Hepatocyte (in vitro differentiated cells): ENCODE results near the gene DACT3.

Source experiments
- CTCF ChIP-seq: fragments of 200-600 bp; sonication (generic); IDR thresholded peaks from 2 replicates; pipeline ENCODE4 v1.5.1; 2016; ENCODE audit warnings: antibody characterized with exemption, mild to moderate bottlenecking; ENCODE audit not compliant: poor library complexity
- EZH2 ChIP-seq: fragments of 200-600 bp; sonication (generic); IDR thresholded peaks from 2 replicates; pipeline ENCODE4 v1.6.1; 2016; ENCODE audit warnings: antibody characterized with exemption, mild to moderate bottlenecking, borderline replicate concordance
- EZH2phosphoT487 ChIP-seq: fragments of 200-600 bp; sonication (generic); IDR thresholded peaks from one replicate; pipeline ENCODE4 v1.6.1; 2018; ENCODE audit warnings: antibody characterized with exemption, mild to moderate bottlenecking, low read depth, moderate library complexity; ENCODE audit not compliant: unreplicated experiment, severe bottlenecking

- TF ChIP-seq CTCF: no peak
- TF ChIP-seq EZH2phosphoT487: no peak
- no peak for TF ChIP-seq EZH2
Observed at GRCh38 chr19:46650445-46650844, 10.5 kb downstream of the DACT3 start.
